ENCODE measurements around the gene BCR.

Gene BCR

GRCh38 chr22:23237841-23238240 lies 57.5 kb downstream of the BCR start:
- in situ Hi-C loops (cut with HindIII; ENCODE audit: low pct_unique_long_range_greater_than_20kb, low sequenced_read_pairs) = no loop called here

GRCh38 chr22:23238707-23239106 lies 58.4 kb downstream of the BCR start:
- no peak for TF ChIP-seq JUND (IDR thresholded peaks at IDR 0.05; ENCODE audit: low read depth)
- DNase-seq (ENCODE audit: low read depth in 1 of 2, low spot score in 1 of 2) = no peak
- in situ Hi-C loops (cut with HindIII; ENCODE audit: low pct_unique_long_range_greater_than_20kb, low sequenced_read_pairs) = no loop called here

More at GRCh38 chr22:23237841-23238240, 57.5 kb downstream of the BCR start:
- TF ChIP-seq JUND (IDR thresholded peaks at IDR 0.05; ENCODE audit: low read depth) = no peak
- DNase-seq (ENCODE audit: low read depth in 1 of 2, low spot score in 1 of 2) = no peak

GRCh38 chr22:23239429-23239828 lies 59.1 kb downstream of the BCR start:
- TF ChIP-seq JUND (IDR thresholded peaks at IDR 0.05; ENCODE audit: low read depth) = no peak
- in situ Hi-C loops (cut with HindIII; ENCODE audit: low pct_unique_long_range_greater_than_20kb, low sequenced_read_pairs) = no loop called here

GRCh38 chr22:23240639-23241389 lies 60.5 kb downstream of the BCR start:
- in situ Hi-C loops (cut with HindIII; ENCODE audit: low pct_unique_long_range_greater_than_20kb, low sequenced_read_pairs) = no loop called here
- no peak for TF ChIP-seq JUND (IDR thresholded peaks at IDR 0.05; ENCODE audit: low read depth)
- DNase-seq (ENCODE audit: low read depth in 1 of 2, low spot score in 1 of 2) = peak; percentile 45 to 60

More at GRCh38 chr22:23239429-23239828, 59.1 kb downstream of the BCR start:
- no peak for DNase-seq (ENCODE audit: low read depth in 1 of 2, low spot score in 1 of 2)

GRCh38 chr22:23241562-23242472 lies 61.5 kb downstream of the BCR start:
- no peak for TF ChIP-seq JUND (IDR thresholded peaks at IDR 0.05; ENCODE audit: low read depth)
- in situ Hi-C loops (cut with HindIII; ENCODE audit: low pct_unique_long_range_greater_than_20kb, low sequenced_read_pairs) = no loop called here
- DNase-seq (ENCODE audit: low read depth in 1 of 2, low spot score in 1 of 2) = no peak

GRCh38 chr22:23242473-23243001 lies 62.2 kb downstream of the BCR start:
- DNase-seq (ENCODE audit: low read depth in 1 of 2, low spot score in 1 of 2) = no peak
- in situ Hi-C loops (cut with HindIII; ENCODE audit: low pct_unique_long_range_greater_than_20kb, low sequenced_read_pairs) = no loop called here
- no peak for TF ChIP-seq JUND (IDR thresholded peaks at IDR 0.05; ENCODE audit: low read depth)

- no peak for DNase-seq (ENCODE audit: low read depth in 1 of 2, low spot score in 1 of 2)
- TF ChIP-seq JUND (IDR thresholded peaks at IDR 0.05; ENCODE audit: low read depth) = no peak
- in situ Hi-C loops (cut with HindIII; ENCODE audit: low pct_unique_long_range_greater_than_20kb, low sequenced_read_pairs) = no loop called here
Observed at GRCh38 chr22:23243006-23243573, 62.8 kb downstream of the BCR start.

- no peak for DNase-seq (ENCODE audit: low read depth in 1 of 2, low spot score in 1 of 2)
- TF ChIP-seq JUND (IDR thresholded peaks at IDR 0.05; ENCODE audit: low read depth) = no peak
- in situ Hi-C loops (cut with HindIII; ENCODE audit: low pct_unique_long_range_greater_than_20kb, low sequenced_read_pairs) = no loop called here
Observed at GRCh38 chr22:23243859-23244689, 63.8 kb downstream of the BCR start.

- in situ Hi-C loops (cut with HindIII; ENCODE audit: low pct_unique_long_range_greater_than_20kb, low sequenced_read_pairs) = no loop called here
- no peak for DNase-seq (ENCODE audit: low read depth in 1 of 2, low spot score in 1 of 2)
- TF ChIP-seq JUND (IDR thresholded peaks at IDR 0.05; ENCODE audit: low read depth) = no peak
Observed at GRCh38 chr22:23244690-23245044, 64.4 kb downstream of the BCR start.

- DNase-seq (ENCODE audit: low read depth in 1 of 2, low spot score in 1 of 2) = no peak
- in situ Hi-C loops (cut with HindIII; ENCODE audit: low pct_unique_long_range_greater_than_20kb, low sequenced_read_pairs) = no loop called here
Observed at GRCh38 chr22:23245045-23245798, 64.9 kb downstream of the BCR start.

GRCh38 chr22:23245799-23246136 lies 65.5 kb downstream of the BCR start:
- no peak for DNase-seq (ENCODE audit: low read depth in 1 of 2, low spot score in 1 of 2)
- in situ Hi-C loops (cut with HindIII; ENCODE audit: low pct_unique_long_range_greater_than_20kb, low sequenced_read_pairs) = no loop called here
- TF ChIP-seq JUND (IDR thresholded peaks at IDR 0.05; ENCODE audit: low read depth) = no peak

More at GRCh38 chr22:23245045-23245798, 64.9 kb downstream of the BCR start:
- no peak for TF ChIP-seq JUND (IDR thresholded peaks at IDR 0.05; ENCODE audit: low read depth)
